Esophagus muscularis mucosa (tissue), 3 donors: ENCODE data around the gene ITPRID1.

ENCODE experiments used
- POLR2A ChIP-seq: fragments of 450-650 bp; IDR thresholded peaks from one replicate; pipeline ENCODE4 v1.6.1; 2017; ENCODE audit warnings: antibody characterized with exemption, moderate library complexity, mild to moderate bottlenecking, low read depth
- TF ChIP-seq, protein P1 (sequence below), 3 experiments: fragments of 200-600 bp in 2 of 3; fragments of 450-650 bp in 1 of 3; sonication (generic) in 2 of 3; IDR thresholded peaks; one replicate each; pipeline ENCODE4 v1.5.1; 2017 to 2019; ENCODE audit warnings: antibody characterized with exemption in 3 of 3, mild to moderate bottlenecking in 2 of 3, moderate library complexity in 1 of 3

DNA sequence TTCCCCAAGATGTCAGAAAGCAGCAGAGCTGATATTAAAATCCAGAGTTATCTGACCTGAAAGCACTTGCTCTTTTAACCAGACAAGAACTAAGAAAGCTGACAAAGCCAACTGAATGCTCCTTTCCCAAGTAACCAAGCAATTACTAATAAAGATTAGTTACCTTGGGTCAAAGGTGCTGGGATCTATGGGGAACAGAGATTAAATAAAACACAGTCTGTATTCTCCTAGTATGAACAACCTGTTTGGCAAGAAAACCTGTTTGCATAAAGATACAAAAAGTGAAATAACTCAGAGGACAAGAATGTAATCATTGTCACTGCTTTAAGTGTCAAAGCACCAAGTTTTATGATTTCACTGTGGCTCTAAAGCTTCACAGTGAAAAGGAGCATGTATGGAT lies 35.7 kb downstream of the ITPRID1 start:
- TF ChIP-seq POLR2A: no peak
- TF ChIP-seq, protein P1, sequence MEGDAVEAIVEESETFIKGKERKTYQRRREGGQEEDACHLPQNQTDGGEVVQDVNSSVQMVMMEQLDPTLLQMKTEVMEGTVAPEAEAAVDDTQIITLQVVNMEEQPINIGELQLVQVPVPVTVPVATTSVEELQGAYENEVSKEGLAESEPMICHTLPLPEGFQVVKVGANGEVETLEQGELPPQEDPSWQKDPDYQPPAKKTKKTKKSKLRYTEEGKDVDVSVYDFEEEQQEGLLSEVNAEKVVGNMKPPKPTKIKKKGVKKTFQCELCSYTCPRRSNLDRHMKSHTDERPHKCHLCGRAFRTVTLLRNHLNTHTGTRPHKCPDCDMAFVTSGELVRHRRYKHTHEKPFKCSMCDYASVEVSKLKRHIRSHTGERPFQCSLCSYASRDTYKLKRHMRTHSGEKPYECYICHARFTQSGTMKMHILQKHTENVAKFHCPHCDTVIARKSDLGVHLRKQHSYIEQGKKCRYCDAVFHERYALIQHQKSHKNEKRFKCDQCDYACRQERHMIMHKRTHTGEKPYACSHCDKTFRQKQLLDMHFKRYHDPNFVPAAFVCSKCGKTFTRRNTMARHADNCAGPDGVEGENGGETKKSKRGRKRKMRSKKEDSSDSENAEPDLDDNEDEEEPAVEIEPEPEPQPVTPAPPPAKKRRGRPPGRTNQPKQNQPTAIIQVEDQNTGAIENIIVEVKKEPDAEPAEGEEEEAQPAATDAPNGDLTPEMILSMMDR (IDR thresholded peaks at IDR 0.05): no peak
